Endothelial cell of umbilical vein (primary cell): Measurements from ENCODE around the gene STRA8. TPM values are rescaled to one million over a fixed set of nuclear protein-coding genes. Genes with fewer than 3 reads are reported as not detected.
"Not testable (repeated sequence)": the region's sequence is repeated elsewhere in the genome, so short reads cannot be mapped to it uniquely, and the experiment has no call there.

Source experiments
- BruUV-seq: library from RNA; stranded (reverse); fragments of 400-500 nt; replicated peaks from 2 replicates; lab custom pipeline; 2021; lab: Mats Ljungman, UMichigan
- CTCF ChIA-PET: fragments of 300-600, 350-600 bp; sonication (Branson Sonifier 250); formaldehyde crosslinking; loops from one replicate; lab custom pipeline; 2021; ENCODE audit warnings: antibody characterized with exemption, inconsistent platforms; lab: Charles Lee
- POLR2A ChIA-PET: fragments of 300-600, 350-600 bp; sonication (Branson Sonifier 250); formaldehyde crosslinking; loops from one replicate; lab custom pipeline; 2021; ENCODE audit warnings: antibody characterized with exemption, inconsistent platforms; lab: Charles Lee
- DNase-seq: peaks from one replicate; pipeline ENCODE4 v3.0.0-alpha.2; 2011; ENCODE audit warnings: low read depth, low spot score
- FAIRE-seq: peaks from 2 replicates; lab custom pipeline; 2011; peaks lifted over from hg19 to GRCh38; lab: Jason Lieb, UNC
- H2AFZ ChIP-seq: 2 replicates; pipeline ENCODE4 v1.6.0; 2012; ENCODE audit warnings: low read depth, low read length, control low read depth, inconsistent platforms
- H3K27ac ChIP-seq: 2 replicates; pipeline ENCODE4 v1.5.1; 2011; ENCODE audit warnings: low read depth, mild to moderate bottlenecking, control low read depth, low read length, moderate library complexity; ENCODE audit not compliant: insufficient read depth
- H3K27me3 ChIP-seq, 2 experiments: 2 replicates each; pipeline versions ENCODE4 v1.6.0 to v1.6.1; 2011; ENCODE audit warnings: low read length in 2 of 2, mixed read lengths in 1 of 2; ENCODE audit not compliant: control insufficient read depth in 2 of 2, insufficient read depth in 2 of 2
- H3K36me3 ChIP-seq, 2 experiments: 2 replicates in 1 of 2; 3 replicates in 1 of 2; pipeline ENCODE4 v1.5.1; 2011; ENCODE audit warnings: low read length in 2 of 2, mild to moderate bottlenecking in 1 of 2, moderate library complexity in 1 of 2; ENCODE audit not compliant: control insufficient read depth in 2 of 2, insufficient read depth in 2 of 2; ENCODE audit errors: extremely low read depth in 1 of 2
- H3K4me1 ChIP-seq: 3 replicates; pipeline ENCODE4 v1.5.1; 2011; ENCODE audit warnings: mild to moderate bottlenecking, low read length; ENCODE audit not compliant: control insufficient read depth, insufficient read depth; ENCODE audit errors: extremely low read depth
- H3K4me2 ChIP-seq: 2 replicates; pipeline ENCODE4 v1.6.1; 2011; ENCODE audit warnings: low read length, control low read depth, mixed read lengths; ENCODE audit not compliant: insufficient read depth
- H3K4me3 ChIP-seq, 3 experiments: fragments of 200-600 bp in 1 of 3; sonication (generic), shearing (Covaris generic) in 1 of 3; replicated peaks in 1 of 3; 2 replicates each; pipeline ENCODE4 v1.5.1; 2011 to 2016; ENCODE audit warnings: control low read depth in 3 of 3, low read length in 3 of 3, mild to moderate bottlenecking in 2 of 3, inconsistent platforms in 1 of 3, low read depth in 1 of 3, moderate library complexity in 1 of 3; ENCODE audit not compliant: insufficient read depth in 1 of 3
- H3K79me2 ChIP-seq: 2 replicates; pipeline ENCODE4 v1.6.0; 2012; ENCODE audit warnings: low read length, inconsistent platforms; ENCODE audit not compliant: control insufficient read depth, insufficient read depth
- H3K9ac ChIP-seq: replicated peaks from 2 replicates; pipeline ENCODE3; 2011; ENCODE audit warnings: low read length, control low read depth; ENCODE audit not compliant: insufficient read depth; ENCODE audit errors: extremely low read depth
- H3K9me1 ChIP-seq: replicated peaks from 3 replicates; pipeline ENCODE4 v1.6.0; 2011; ENCODE audit warnings: mild to moderate bottlenecking, low read length; ENCODE audit not compliant: control insufficient read depth, insufficient read depth; ENCODE audit errors: extremely low read depth
- H3K9me3 ChIP-seq: replicated peaks from 2 replicates; pipeline ENCODE4 v1.5.1; 2012; ENCODE audit warnings: low read length, inconsistent platforms; ENCODE audit not compliant: control insufficient read depth, insufficient read depth
- H4K20me1 ChIP-seq: replicated peaks from 2 replicates; pipeline ENCODE3; 2011; ENCODE audit warnings: mild to moderate bottlenecking, low read length; ENCODE audit not compliant: control insufficient read depth, insufficient read depth; ENCODE audit errors: extremely low read depth
- EZH2 ChIP-seq: IDR thresholded peaks from 2 replicates; pipeline ENCODE4 v1.6.1; 2012; ENCODE audit warnings: borderline replicate concordance, low read depth, mild to moderate bottlenecking, moderate library complexity, low read length, inconsistent platforms; ENCODE audit not compliant: severe bottlenecking
- FOS ChIP-seq: IDR thresholded peaks from 2 replicates; pipeline ENCODE4 v1.6.1; 2011; ENCODE audit warnings: mild to moderate bottlenecking, low read length, moderate library complexity, borderline replicate concordance; ENCODE audit not compliant: insufficient read depth
- GATA2 ChIP-seq: IDR thresholded peaks from 2 replicates; pipeline ENCODE4 v1.7.0; 2011; ENCODE audit warnings: low read depth, mild to moderate bottlenecking, moderate library complexity, mixed read lengths, low read length; ENCODE audit not compliant: insufficient read length, insufficient read depth
- JUN ChIP-seq: IDR thresholded peaks from 2 replicates; pipeline ENCODE4 v1.6.1; 2011; ENCODE audit warnings: borderline replicate concordance, low read depth; ENCODE audit not compliant: insufficient read length, insufficient read depth
- MYC ChIP-seq: IDR thresholded peaks from one replicate; pipeline ENCODE4 v1.6.1; 2011; ENCODE audit warnings: mild to moderate bottlenecking, low read depth, low read length
- POLR2A ChIP-seq: IDR thresholded peaks from 2 replicates; pipeline ENCODE4 v1.6.1; 2012; ENCODE audit warnings: low read depth, mild to moderate bottlenecking, control low read depth, low read length
- POLR2AphosphoS5 ChIP-seq: IDR thresholded peaks from 2 replicates; pipeline ENCODE4 v1.6.1; 2012; ENCODE audit warnings: low read depth, mild to moderate bottlenecking, control low read depth, low read length, moderate library complexity; ENCODE audit not compliant: insufficient read depth
- dilution Hi-C: fragments of 300-500 bp; cut with MboI; formaldehyde crosslinking; loops from one replicate; pipeline ENCODE4 v1.15.0; 2019; ENCODE audit warnings: low sequenced_read_pairs; ENCODE audit not compliant: extremely low pct_ligation_motif_present
- intact Hi-C: fragments of 100-400 bp; cut with micrococcal nuclease; formaldehyde crosslinking; loops from one replicate; pipeline ENCODE4 v1.10.0; 2022
- polyA plus RNA-seq, 4 experiments: library from polyadenylated mRNA; depleted of rRNA in 3 of 4; stranded (reverse) in 3 of 4; unstranded in 1 of 4; fragments of >200 nt; gene quantifications; 2 replicates each; pipeline versions ENCODE4 v1.2.1 to v1.2.3, GENCODE V29; 2011 to 2012; ENCODE audit warnings: missing spikeins in 1 of 4
- total RNA-seq: library from RNA; stranded (reverse); gene quantifications from 2 replicates; pipeline ENCODE4 v1.2.3, GENCODE V29; 2021
- TF ChIP-seq, protein P1 (sequence below), 2 donors: IDR thresholded peaks; 1 replicate in 1 of 2; 2 replicates in 1 of 2; pipeline ENCODE4 v1.5.1; 2011; ENCODE audit warnings: low read length in 2 of 2, mild to moderate bottlenecking in 2 of 2, moderate library complexity in 2 of 2, control low read depth in 1 of 2, inconsistent platforms in 1 of 2, low read depth in 1 of 2; ENCODE audit not compliant: insufficient read depth in 1 of 2; ENCODE audit errors: extremely low read depth in 1 of 2
- TF ChIP-seq, protein P2 (sequence below): IDR thresholded peaks from 2 replicates; pipeline ENCODE4 v1.6.1; 2011; ENCODE audit not compliant: insufficient read depth, insufficient read length

The STRA8 gene
- total and polyA plus RNA-seq, 2 donors (not counting 3 experiments of a cell fraction or from before 2014, with no cell fraction given): not detected

DNA sequence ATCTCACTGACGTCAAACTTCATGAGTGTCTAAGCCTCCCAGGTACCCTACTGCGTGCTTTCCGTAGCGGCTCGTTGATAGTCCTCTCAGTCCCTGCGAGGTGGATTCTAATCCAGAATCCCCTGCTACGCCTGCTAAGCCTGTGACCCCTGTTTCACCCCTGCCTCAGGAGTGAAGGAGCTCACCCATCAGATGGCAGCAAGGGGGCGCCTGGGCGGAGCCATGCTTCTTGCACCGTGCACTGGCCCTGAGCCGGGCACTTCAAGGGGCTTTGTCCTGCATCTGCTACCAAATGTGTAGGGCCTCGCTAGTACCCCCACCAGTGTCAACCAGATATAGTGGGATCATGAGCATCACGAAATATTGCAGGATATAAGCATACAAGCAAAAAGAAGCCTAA, 918 bp upstream of the STRA8 start:
- FAIRE-seq: no peak
- Histone ChIP-seq H2AFZ (no peak overlapping the region), H3K4me1 (no peaks in the 10 kb centered on the region), H3K27ac (no peak overlapping the region), H3K79me2 (no peaks in the 10 kb centered on the region), H4K20me1 (no peaks in the 10 kb centered on the region), H3K27me3 (peaks cover 0 to 2% of the 10 kb centered on the region in 2 experiments), H3K4me3 (no peak overlapping the region), H3K9ac (no peak overlapping the region), H3K36me3 (no peaks in the 10 kb centered on the region), H3K4me2 (no peak overlapping the region), H3K9me1 (no peaks in the 10 kb centered on the region), H3K9me3 (no peaks in the 10 kb centered on the region)
- BruUV-seq: no TSS peak
- intact Hi-C loops: no loop called here
- no peak for DNase-seq
- CTCF ChIA-PET: interaction anchor here (1.2 kb wide), 1 partner anchor 22 kb away, joined by 3 read pairs; no protein-coding TSS in a partner anchor
- dilution Hi-C loops: no loop called here
- POLR2A ChIA-PET: no interaction called here
- no peak for TF ChIP-seq MYC
- TF ChIP-seq, protein P1, sequence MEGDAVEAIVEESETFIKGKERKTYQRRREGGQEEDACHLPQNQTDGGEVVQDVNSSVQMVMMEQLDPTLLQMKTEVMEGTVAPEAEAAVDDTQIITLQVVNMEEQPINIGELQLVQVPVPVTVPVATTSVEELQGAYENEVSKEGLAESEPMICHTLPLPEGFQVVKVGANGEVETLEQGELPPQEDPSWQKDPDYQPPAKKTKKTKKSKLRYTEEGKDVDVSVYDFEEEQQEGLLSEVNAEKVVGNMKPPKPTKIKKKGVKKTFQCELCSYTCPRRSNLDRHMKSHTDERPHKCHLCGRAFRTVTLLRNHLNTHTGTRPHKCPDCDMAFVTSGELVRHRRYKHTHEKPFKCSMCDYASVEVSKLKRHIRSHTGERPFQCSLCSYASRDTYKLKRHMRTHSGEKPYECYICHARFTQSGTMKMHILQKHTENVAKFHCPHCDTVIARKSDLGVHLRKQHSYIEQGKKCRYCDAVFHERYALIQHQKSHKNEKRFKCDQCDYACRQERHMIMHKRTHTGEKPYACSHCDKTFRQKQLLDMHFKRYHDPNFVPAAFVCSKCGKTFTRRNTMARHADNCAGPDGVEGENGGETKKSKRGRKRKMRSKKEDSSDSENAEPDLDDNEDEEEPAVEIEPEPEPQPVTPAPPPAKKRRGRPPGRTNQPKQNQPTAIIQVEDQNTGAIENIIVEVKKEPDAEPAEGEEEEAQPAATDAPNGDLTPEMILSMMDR (IDR thresholded peaks at IDR 0.05; ENCODE audit: extremely low read depth in 1 of 2, insufficient read depth in 1 of 2, low read depth in 1 of 2, low read length in 2 of 2): no peak
- TF ChIP-seq EZH2: no peak
- TF ChIP-seq POLR2AphosphoS5: no peak
- TF ChIP-seq POLR2A: no peak
- no peak for TF ChIP-seq FOS
- no peak for TF ChIP-seq JUN
- no peak for TF ChIP-seq GATA2
- TF ChIP-seq, protein P2, sequence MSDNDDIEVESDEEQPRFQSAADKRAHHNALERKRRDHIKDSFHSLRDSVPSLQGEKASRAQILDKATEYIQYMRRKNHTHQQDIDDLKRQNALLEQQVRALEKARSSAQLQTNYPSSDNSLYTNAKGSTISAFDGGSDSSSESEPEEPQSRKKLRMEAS: no peak

DNA sequence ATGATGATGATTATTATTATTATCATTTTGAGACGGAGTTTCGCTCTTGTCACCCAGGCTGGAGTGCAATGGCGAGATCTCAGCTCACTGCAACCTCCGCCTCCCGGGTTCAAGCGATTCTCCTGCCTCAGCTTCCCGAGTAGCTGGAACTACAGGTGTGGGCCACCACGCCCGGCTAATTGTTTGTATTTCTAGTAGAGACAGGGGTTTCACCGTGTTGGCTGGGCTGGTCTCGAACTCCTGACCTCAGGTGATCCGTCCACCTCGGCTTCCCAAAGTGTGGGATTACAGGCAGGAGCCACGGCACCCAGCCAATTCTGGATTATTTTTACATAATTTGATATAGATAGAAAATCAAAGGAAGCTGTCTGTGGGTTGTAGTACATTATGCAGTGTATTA, 457 bp downstream of the STRA8 start:
- H3K9me3 ChIP-seq, POLR2A ChIA-PET, H3K9me1 ChIP-seq, BruUV-seq, H3K27me3 ChIP-seq, H3K4me3 ChIP-seq, H2AFZ ChIP-seq, DNase-seq, H4K20me1 ChIP-seq, H3K36me3 ChIP-seq, H3K9ac ChIP-seq, H3K4me1 ChIP-seq, intact Hi-C loops, dilution Hi-C loops, H3K4me2 ChIP-seq, FAIRE-seq, H3K79me2 ChIP-seq, H3K27ac ChIP-seq: not testable (repeated sequence)
- CTCF ChIA-PET: interaction anchor here (1.3 to 2.3 kb wide), 3 partner anchors 10 to 41 kb away, joined by 4 to 8 read pairs (median 6); partner anchors contain the start of gene WDR91
